Measurements from ENCODE around the gene PRR20E.
"Not testable (repeated sequence)": the region's sequence is repeated elsewhere in the genome, so short reads cannot be mapped to it uniquely, and the experiment has no call there.

The PRR20E gene

GRCh38 chr13:57153761-57154160, 13.2 kb upstream of the PRR20E start, which contains the start of gene PRR20C:
Gene PRR20C, plus strand, starts transcription at chr13:57154061. Its CDS starts 387 bp downstream, at chr13:57154448.
- DNase-seq (ENCODE audit: low read depth); H3K4me3 ChIP-seq (ENCODE audit: low read depth, low read length): not testable (repeated sequence)

- not testable (repeated sequence) for DNase-seq (ENCODE audit: low read depth); H3K4me3 ChIP-seq (ENCODE audit: low read depth, low read length)
Measured at GRCh38 chr13:57160332-57160731, 6.7 kb upstream of the PRR20E start, which contains the start of gene PRR20D. Gene PRR20D, plus strand, starts transcription at chr13:57160632. Its CDS starts 387 bp downstream, at chr13:57161019.

- H3K4me3 ChIP-seq (ENCODE audit: low read depth, low read length) = no peak overlapping the region
- TF ChIP-seq MYC (IDR thresholded peaks at IDR 0.05; ENCODE audit: low read depth, low read length) (no peak), MAX (IDR thresholded peaks at IDR 0.05; ENCODE audit: low read depth, low read length) (no peak), POLR2A (IDR thresholded peaks at IDR 0.05; ENCODE audit: extremely low read depth, insufficient read length) (no peak), CTCF (IDR thresholded peaks at IDR 0.05; ENCODE audit: low read depth, low read length) (no peak)
- no peak for DNase-seq (ENCODE audit: low read depth)
Measured at GRCh38 chr13:57191667-57192066, 24.7 kb downstream of the PRR20E start.

GRCh38 chr13:57212989-57213388, 46.0 kb downstream of the PRR20E start:
- DNase-seq (ENCODE audit: low read depth) = no peak
- TF ChIP-seq POLR2A (IDR thresholded peaks at IDR 0.05; ENCODE audit: extremely low read depth, insufficient read length) = no peak
- TF ChIP-seq MAX (IDR thresholded peaks at IDR 0.05; ENCODE audit: low read depth, low read length) = no peak
- TF ChIP-seq CTCF (IDR thresholded peaks at IDR 0.05; ENCODE audit: low read depth, low read length) = no peak
- no peak for TF ChIP-seq MYC (IDR thresholded peaks at IDR 0.05; ENCODE audit: low read depth, low read length)
- H3K4me3 ChIP-seq (ENCODE audit: low read depth, low read length) = no peak overlapping the region
